GM12878 (cell line): Measurements from ENCODE around the gene CA10. TPM values are rescaled to one million over a fixed set of nuclear protein-coding genes. Genes with fewer than 3 reads are reported as not detected.

Experiments
- ATAC-seq: fragments of 200-7000 bp; cut with Tn5 transposase; 3 replicates; pipeline ENCODE4 v1.9.1; 2020; ENCODE audit warnings: mild to moderate bottlenecking, moderate library complexity
- BruUV-seq: library from RNA; stranded (reverse); fragments of 400-500 nt; replicated peaks from 2 replicates; lab custom pipeline; 2021; lab: Mats Ljungman, UMichigan
- CTCF ChIA-PET: fragments of 300-600 bp; sonication (Branson Sonifier 250); formaldehyde crosslinking; extraction: SDS; loops from one replicate; lab custom pipeline; 2021; ENCODE audit warnings: inconsistent platforms; lab: Yijun Ruan, JAX
- POLR2A ChIA-PET: fragments of 350-600 bp; formaldehyde crosslinking; extraction: SDS; loops from one replicate; lab custom pipeline; 2021; ENCODE audit warnings: inconsistent platforms; lab: Charles Lee
- RAD21 ChIA-PET: fragments of 300-600 bp; sonication (Branson Sonifier 250); formaldehyde crosslinking; loops from one replicate; lab custom pipeline; 2023; ENCODE audit warnings: antibody characterized with exemption; ENCODE audit not compliant: unreplicated experiment; lab: Charles Lee
- SMC1A ChIA-PET: fragments of 300-600 bp; sonication (Branson Sonifier 250); formaldehyde crosslinking; loops from one replicate; lab custom pipeline; 2023; ENCODE audit not compliant: unreplicated experiment, uncharacterized antibody; lab: Charles Lee
- DNase-seq: peaks from one replicate; pipeline ENCODE4 v3.0.0-alpha.2; 2011; ENCODE audit warnings: low read depth, low spot score
- FAIRE-seq: peaks from 3 replicates; lab custom pipeline; 2011; peaks lifted over from hg19 to GRCh38; lab: Jason Lieb, UNC
- H2AFZ ChIP-seq: 2 replicates; pipeline ENCODE4 v1.6.0; 2011; ENCODE audit warnings: low read depth, low read length, control low read depth; ENCODE audit not compliant: control insufficient read depth
- H3K27ac ChIP-seq: 2 replicates; pipeline ENCODE4 v1.5.1; 2011; ENCODE audit warnings: control low read depth; ENCODE audit not compliant: control insufficient read depth, insufficient read depth
- H3K27me3 ChIP-seq, 2 experiments: replicated peaks in 1 of 2; 2 replicates each; pipeline versions ENCODE4 v1.6.0 to v1.6.1; 2011; ENCODE audit warnings: low read length in 1 of 2; ENCODE audit not compliant: control insufficient read depth in 2 of 2, insufficient read depth in 2 of 2
- H3K36me3 ChIP-seq, 2 experiments: 2 replicates each; pipeline ENCODE4 v1.5.1; 2011; ENCODE audit warnings: low read length in 1 of 2; ENCODE audit not compliant: control insufficient read depth in 2 of 2, insufficient read depth in 2 of 2
- H3K4me1 ChIP-seq: 2 replicates; pipeline ENCODE4 v1.6.1; 2011; ENCODE audit warnings: mild to moderate bottlenecking, low read length, moderate library complexity, mixed read lengths; ENCODE audit not compliant: control insufficient read depth, insufficient read depth
- H3K4me2 ChIP-seq: 2 replicates; pipeline ENCODE4 v1.6.0; 2011; ENCODE audit warnings: control low read depth; ENCODE audit not compliant: control insufficient read depth, insufficient read depth
- H3K4me3 ChIP-seq: fragments of 200-600 bp; sonication (generic); 2 replicates; pipeline ENCODE4 v1.5.1; 2016
- H3K79me2 ChIP-seq: 2 replicates; pipeline ENCODE4 v1.6.0; 2011; ENCODE audit warnings: low read length; ENCODE audit not compliant: control insufficient read depth, insufficient read depth
- H3K9ac ChIP-seq: 2 replicates; pipeline ENCODE4 v1.8.0; 2011; ENCODE audit warnings: low read length, control low read depth, mixed read lengths; ENCODE audit not compliant: control insufficient read depth, insufficient read depth
- H3K9me3 ChIP-seq: replicated peaks from 3 replicates; pipeline ENCODE4 v1.5.1; 2011; ENCODE audit warnings: mild to moderate bottlenecking, low read length; ENCODE audit not compliant: control insufficient read depth, insufficient read depth
- H4K20me1 ChIP-seq: 2 replicates; pipeline ENCODE4 v1.6.0; 2011; ENCODE audit not compliant: control insufficient read depth, insufficient read depth
- BACH1 ChIP-seq: fragments of 450-650 bp; IDR thresholded peaks from 2 replicates; pipeline ENCODE4 v1.6.1; 2017; ENCODE audit warnings: mild to moderate bottlenecking, borderline replicate concordance
- IRF4 ChIP-seq: IDR thresholded peaks from 2 replicates; pipeline ENCODE4 v1.6.1; 2011; ENCODE audit warnings: low read depth, low read length
- KAT2A ChIP-seq: conservative IDR thresholded peaks from 2 replicates; pipeline ENCODE4 v1.6.1; 2011; ENCODE audit warnings: low read depth, low read length; ENCODE audit not compliant: control insufficient read depth
- MLLT1 ChIP-seq: fragments of 450-650 bp; IDR thresholded peaks from 2 replicates; pipeline ENCODE4 v1.6.1; 2016; ENCODE audit warnings: mild to moderate bottlenecking
- RAD21 ChIP-seq: IDR thresholded peaks from 2 replicates; pipeline ENCODE4 v1.6.1; 2011; ENCODE audit warnings: mild to moderate bottlenecking, low read depth, low read length, moderate library complexity; ENCODE audit not compliant: insufficient read depth
- SKIL ChIP-seq: fragments of 450-650 bp; IDR thresholded peaks from 2 replicates; pipeline ENCODE4 v1.6.1; 2017; ENCODE audit warnings: mild to moderate bottlenecking, low read depth, inconsistent platforms; ENCODE audit not compliant: poor library complexity, severe bottlenecking
- SMARCA5 ChIP-seq: fragments of 450-650 bp; IDR thresholded peaks from 2 replicates; pipeline ENCODE4 v1.6.1; 2017; ENCODE audit warnings: mild to moderate bottlenecking
- SREBF1 ChIP-seq: IDR thresholded peaks from 2 replicates; pipeline ENCODE4 v1.6.1; 2012; ENCODE audit warnings: mild to moderate bottlenecking, low read length
- ZNF207 ChIP-seq: fragments of 450-650 bp; IDR thresholded peaks from 2 replicates; pipeline ENCODE4 v1.6.1; 2014; ENCODE audit warnings: antibody characterized with exemption, mild to moderate bottlenecking, borderline replicate concordance
- in situ Hi-C: fragments of 300-500 bp; cut with MboI; formaldehyde crosslinking; loops from 9 replicates; pipeline ENCODE4 v1.14.3; 2018; ENCODE audit warnings: mixed read lengths
- intact Hi-C: fragments of 100-400 bp; cut with micrococcal nuclease; formaldehyde crosslinking; loops from one replicate; pipeline ENCODE4 v1.14.2; 2022; ENCODE audit not compliant: unreplicated experiment
- polyA plus RNA-seq, 11 experiments: library from polyadenylated mRNA; depleted of rRNA in 4 of 11; unstranded in 6 of 11; stranded (reverse) in 5 of 11; fragments of >200 nt; fragmentation: Nextera tagmentation in 4 of 11; fragmentation: Illumina TruSeq in 1 of 11; extraction: Ambion mirVana in 4 of 11; extraction: Trizol in 1 of 11; gene quantifications; 1 replicate in 1 of 11; 2 replicates in 10 of 11; pipeline versions ENCODE4 v1.2.1 to v1.2.3, GENCODE V29; 2011 to 2016; ENCODE audit warnings: inconsistent platforms in 2 of 11, missing spikeins in 2 of 11, low read depth in 1 of 11
- total RNA-seq, 4 experiments: library from RNA; depleted of rRNA in 3 of 4; stranded (reverse); fragments of >200 nt in 3 of 4; fragmentation: Illumina TruSeq in 1 of 4; extraction: Trizol in 1 of 4; gene quantifications; 2 replicates each; pipeline versions ENCODE4 v1.2.1 to v1.2.3, GENCODE V29; 2013 to 2021
- TF ChIP-seq, protein P1 (sequence below): fragments of 450-650 bp; IDR thresholded peaks from 2 replicates; pipeline ENCODE4 v1.6.1; 2017; ENCODE audit warnings: mild to moderate bottlenecking, moderate library complexity
- TF ChIP-seq, protein P2 (sequence below): fragments of 450-650 bp; IDR thresholded peaks from 2 replicates; pipeline ENCODE4 v1.6.1; 2018; ENCODE audit warnings: borderline replicate concordance, mild to moderate bottlenecking; ENCODE audit not compliant: partially characterized antibody

Gene CA10
- total and polyA plus RNA-seq, 10 of the 15 experiments (the other 5 are each of a cell fraction or from before 2014, with no cell fraction given) = not detected

DNA sequence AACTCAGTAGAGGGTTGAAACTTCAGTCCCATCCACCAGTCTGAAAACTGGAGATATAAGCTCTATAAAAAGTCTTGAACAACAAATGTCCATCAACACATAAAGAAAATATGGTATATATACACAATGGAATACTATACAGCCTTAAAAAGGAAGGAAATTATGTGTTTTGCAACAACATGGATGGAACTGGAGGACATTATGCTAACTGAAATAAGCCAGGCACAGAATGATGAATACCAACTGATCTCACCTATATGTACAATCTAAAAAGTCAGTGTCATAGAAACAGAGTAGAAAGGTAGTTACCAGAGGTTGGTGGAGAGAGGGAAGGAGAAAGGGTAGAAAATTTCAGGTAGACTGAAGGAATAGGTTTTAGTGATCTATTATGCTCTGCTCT is 438.1 kb downstream of the CA10 start:
- no peak overlapping the region for H3K4me2 ChIP-seq
- no peak overlapping the region for H3K9ac ChIP-seq
- no peak overlapping the region for H3K4me3 ChIP-seq
- intact Hi-C loops (no loop called here), in situ Hi-C loops (no loop called here)
- no peak for DNase-seq
- no peak for ATAC-seq
- H3K27me3 ChIP-seq = no peaks in the 10 kb centered on the region
- no peak overlapping the region for H2AFZ ChIP-seq
- CTCF ChIA-PET = no interaction called here
- FAIRE-seq = no peak
- no peaks in the 10 kb centered on the region for H4K20me1 ChIP-seq
- POLR2A ChIA-PET = no interaction called here
- no peaks in the 10 kb centered on the region for H3K4me1 ChIP-seq
- no peaks in the 10 kb centered on the region; the same call in 2 of the 3 replicates for H3K9me3 ChIP-seq
- no peaks in the 10 kb centered on the region for H3K36me3 ChIP-seq
- no TSS peak for BruUV-seq
- SMC1A ChIA-PET = no interaction called here
- no peak overlapping the region for H3K27ac ChIP-seq
- H3K79me2 ChIP-seq = no peaks in the 10 kb centered on the region
- RAD21 ChIA-PET = no interaction called here
- no peak for TF ChIP-seq KAT2A
- TF ChIP-seq BACH1 = no peak
- TF ChIP-seq, protein P1, sequence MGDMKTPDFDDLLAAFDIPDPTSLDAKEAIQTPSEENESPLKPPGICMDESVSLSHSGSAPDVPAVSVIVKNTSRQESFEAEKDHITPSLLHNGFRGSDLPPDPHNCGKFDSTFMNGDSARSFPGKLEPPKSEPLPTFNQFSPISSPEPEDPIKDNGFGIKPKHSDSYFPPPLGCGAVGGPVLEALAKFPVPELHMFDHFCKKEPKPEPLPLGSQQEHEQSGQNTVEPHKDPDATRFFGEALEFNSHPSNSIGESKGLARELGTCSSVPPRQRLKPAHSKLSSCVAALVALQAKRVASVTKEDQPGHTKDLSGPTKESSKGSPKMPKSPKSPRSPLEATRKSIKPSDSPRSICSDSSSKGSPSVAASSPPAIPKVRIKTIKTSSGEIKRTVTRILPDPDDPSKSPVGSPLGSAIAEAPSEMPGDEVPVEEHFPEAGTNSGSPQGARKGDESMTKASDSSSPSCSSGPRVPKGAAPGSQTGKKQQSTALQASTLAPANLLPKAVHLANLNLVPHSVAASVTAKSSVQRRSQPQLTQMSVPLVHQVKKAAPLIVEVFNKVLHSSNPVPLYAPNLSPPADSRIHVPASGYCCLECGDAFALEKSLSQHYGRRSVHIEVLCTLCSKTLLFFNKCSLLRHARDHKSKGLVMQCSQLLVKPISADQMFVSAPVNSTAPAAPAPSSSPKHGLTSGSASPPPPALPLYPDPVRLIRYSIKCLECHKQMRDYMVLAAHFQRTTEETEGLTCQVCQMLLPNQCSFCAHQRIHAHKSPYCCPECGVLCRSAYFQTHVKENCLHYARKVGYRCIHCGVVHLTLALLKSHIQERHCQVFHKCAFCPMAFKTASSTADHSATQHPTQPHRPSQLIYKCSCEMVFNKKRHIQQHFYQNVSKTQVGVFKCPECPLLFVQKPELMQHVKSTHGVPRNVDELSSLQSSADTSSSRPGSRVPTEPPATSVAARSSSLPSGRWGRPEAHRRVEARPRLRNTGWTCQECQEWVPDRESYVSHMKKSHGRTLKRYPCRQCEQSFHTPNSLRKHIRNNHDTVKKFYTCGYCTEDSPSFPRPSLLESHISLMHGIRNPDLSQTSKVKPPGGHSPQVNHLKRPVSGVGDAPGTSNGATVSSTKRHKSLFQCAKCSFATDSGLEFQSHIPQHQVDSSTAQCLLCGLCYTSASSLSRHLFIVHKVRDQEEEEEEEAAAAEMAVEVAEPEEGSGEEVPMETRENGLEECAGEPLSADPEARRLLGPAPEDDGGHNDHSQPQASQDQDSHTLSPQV = no peak
- no peak for TF ChIP-seq SREBF1
- no peak for TF ChIP-seq SMARCA5
- no peak for TF ChIP-seq ZNF207
- TF ChIP-seq RAD21 = no peak
- no peak for TF ChIP-seq IRF4
- TF ChIP-seq, protein P2, sequence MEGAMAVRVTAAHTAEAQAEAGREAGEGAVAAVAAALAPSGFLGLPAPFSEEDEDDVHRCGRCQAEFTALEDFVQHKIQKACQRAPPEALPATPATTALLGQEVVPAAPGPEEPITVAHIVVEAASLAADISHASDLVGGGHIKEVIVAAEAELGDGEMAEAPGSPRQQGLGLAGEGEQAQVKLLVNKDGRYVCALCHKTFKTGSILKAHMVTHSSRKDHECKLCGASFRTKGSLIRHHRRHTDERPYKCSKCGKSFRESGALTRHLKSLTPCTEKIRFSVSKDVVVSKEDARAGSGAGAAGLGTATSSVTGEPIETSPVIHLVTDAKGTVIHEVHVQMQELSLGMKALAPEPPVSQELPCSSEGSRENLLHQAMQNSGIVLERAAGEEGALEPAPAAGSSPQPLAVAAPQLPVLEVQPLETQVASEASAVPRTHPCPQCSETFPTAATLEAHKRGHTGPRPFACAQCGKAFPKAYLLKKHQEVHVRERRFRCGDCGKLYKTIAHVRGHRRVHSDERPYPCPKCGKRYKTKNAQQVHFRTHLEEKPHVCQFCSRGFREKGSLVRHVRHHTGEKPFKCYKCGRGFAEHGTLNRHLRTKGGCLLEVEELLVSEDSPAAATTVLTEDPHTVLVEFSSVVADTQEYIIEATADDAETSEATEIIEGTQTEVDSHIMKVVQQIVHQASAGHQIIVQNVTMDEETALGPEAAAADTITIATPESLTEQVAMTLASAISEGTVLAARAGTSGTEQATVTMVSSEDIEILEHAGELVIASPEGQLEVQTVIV = no peak
- no peak for TF ChIP-seq SKIL
- TF ChIP-seq MLLT1 = no peak
